HepG2 (cell line): ENCODE data around the gene ESYT2. TPM values are rescaled to one million over a fixed set of nuclear protein-coding genes. Genes with fewer than 3 reads are reported as not detected.

Experiments used
- ARID5B ChIP-seq: IDR thresholded peaks from 2 replicates; pipeline ENCODE4 v1.4.0; 2020; ENCODE audit warnings: mild to moderate bottlenecking, missing genetic modification reagents
- CBFB ChIP-seq: sonication (generic); formaldehyde crosslinking; IDR thresholded peaks from 2 replicates; pipeline ENCODE4 v1.4.0; 2020; ENCODE audit warnings: missing genetic modification reagents
- EEA1 ChIP-seq: sonication (generic); formaldehyde crosslinking; IDR thresholded peaks from 2 replicates; pipeline ENCODE4 v1.5.1; 2020; ENCODE audit warnings: mild to moderate bottlenecking, missing genetic modification reagents, borderline replicate concordance
- MLXIP ChIP-seq: sonication (generic); formaldehyde crosslinking; IDR thresholded peaks from 2 replicates; pipeline ENCODE4 v1.9.0; 2021; ENCODE audit warnings: missing genetic modification reagents, borderline replicate concordance
- NBN ChIP-seq: fragments of 450-650 bp; conservative IDR thresholded peaks from 2 replicates; pipeline ENCODE4 v1.6.1; 2017
- PRDM10 ChIP-seq: sonication (generic); formaldehyde crosslinking; IDR thresholded peaks from 2 replicates; pipeline ENCODE4 v1.4.0; 2020; ENCODE audit warnings: low read depth, missing genetic modification reagents
- SNAI1 ChIP-seq: sonication (generic); formaldehyde crosslinking; IDR thresholded peaks from 2 replicates; pipeline ENCODE4 v1.5.0; 2020; ENCODE audit warnings: mild to moderate bottlenecking, missing genetic modification reagents, borderline replicate concordance
- TEF ChIP-seq: sonication (generic); formaldehyde crosslinking; IDR thresholded peaks from 2 replicates; pipeline ENCODE4 v1.5.0; 2020; ENCODE audit warnings: missing genetic modification reagents
- TFDP2 ChIP-seq: sonication (generic); formaldehyde crosslinking; IDR thresholded peaks from 2 replicates; pipeline ENCODE4 v1.4.0; 2020; ENCODE audit warnings: missing genetic modification reagents
- ZBTB3 ChIP-seq: sonication (generic); formaldehyde crosslinking; IDR thresholded peaks from 2 replicates; pipeline ENCODE4 v1.4.0; 2020; ENCODE audit warnings: low read depth, mild to moderate bottlenecking, moderate library complexity, missing genetic modification reagents, borderline replicate concordance
- ZFAT ChIP-seq: sonication (generic); formaldehyde crosslinking; conservative IDR thresholded peaks from 2 replicates; pipeline ENCODE4 v1.8.1; 2023; ENCODE audit warnings: missing genetic modification reagents, inconsistent platforms
- ZKSCAN8 ChIP-seq: IDR thresholded peaks from 2 replicates; pipeline ENCODE4 v1.6.1; 2016; ENCODE audit warnings: borderline replicate concordance, missing genetic modification reagents, missing compliant biosample characterization
- ZNF563 ChIP-seq: sonication (generic); formaldehyde crosslinking; IDR thresholded peaks from 2 replicates; pipeline ENCODE4 v1.8.0; 2022; ENCODE audit warnings: mild to moderate bottlenecking, moderate library complexity, missing genetic modification reagents
- ZNF605 ChIP-seq: sonication (generic); formaldehyde crosslinking; IDR thresholded peaks from 2 replicates; pipeline ENCODE4 v1.8.0; 2022; ENCODE audit warnings: mild to moderate bottlenecking, missing genetic modification reagents
- polyA plus RNA-seq, 8 experiments: library from polyadenylated mRNA; depleted of rRNA in 3 of 8; stranded (reverse) in 7 of 8; unstranded in 1 of 8; fragments of >200 nt; fragmentation: Illumina TruSeq in 4 of 8; extraction: Trizol in 4 of 8; gene quantifications; 2 replicates each; pipeline versions ENCODE4 v1.2.1 to v1.2.3, GENCODE V29; 2011 to 2016; ENCODE audit warnings: low read depth in 4 of 8, missing spikeins in 1 of 8, mixed read lengths in 1 of 8; ENCODE audit not compliant: insufficient read depth in 1 of 8
- total RNA-seq, 5 experiments: library from RNA; depleted of rRNA; stranded (reverse); fragments of >200 nt; fragmentation: Illumina TruSeq; extraction: Trizol; gene quantifications; 2 replicates each; pipeline ENCODE4 v1.2.3, GENCODE V29; 2016; ENCODE audit warnings: low read depth in 1 of 5

Gene ESYT2
- total and polyA plus RNA-seq, 2 of the 13 experiments (the other 11 are each of a cell fraction or from before 2014, with no cell fraction given) = 28.5 to 37.3 TPM

- peak; percentile 78; the same call in 1 of the 2 replicates for TF ChIP-seq MLXIP
- peak; percentile 89 for TF ChIP-seq TFDP2 (CRISPR knock-in tag)
- TF ChIP-seq ZFAT (CRISPR knock-in tag) = peak; percentile 20; the same call in 1 of the 2 replicates
- TF ChIP-seq NBN = no peak
- peak; percentile 81 for TF ChIP-seq CBFB (CRISPR knock-in tag)
- 0 out of 2 replicates have a peak, but pooled peaks have one; percentile 19 for TF ChIP-seq PRDM10 (CRISPR knock-in tag)
- TF ChIP-seq ZNF605 = peak; percentile 73; the same call in 1 of the 2 replicates
- TF ChIP-seq ZKSCAN8 (CRISPR knock-in tag) = peak; percentile 54; the same call in 1 of the 2 replicates
- peak; percentile 94 for TF ChIP-seq ZNF563 (CRISPR knock-in tag)
- 0 out of 2 replicates have a peak, but pooled peaks have one; percentile 48 for TF ChIP-seq TEF
- peak; percentile 41; the same call in 1 of the 2 replicates for TF ChIP-seq ZBTB3 (CRISPR knock-in tag)
- peak; percentile 83 for TF ChIP-seq ARID5B (CRISPR knock-in tag)
- peak; percentile 77; the same call in 1 of the 2 replicates for TF ChIP-seq EEA1
- TF ChIP-seq SNAI1 (CRISPR knock-in tag) = 0 out of 2 replicates have a peak, but pooled peaks have one; percentile 72
Observed at GRCh38 chr7:158829342-158830210, at the start of gene ESYT2 (continued).
